Liver (tissue), 9 donors: Measurements from ENCODE around the gene PSMA5. TPM values are rescaled to one million over a fixed set of nuclear protein-coding genes. Genes with fewer than 3 reads are reported as not detected.
A peak's percentile ranks its signal among the peaks of the same experiment; 100 is the strongest.

ENCODE experiments used
- DNase-seq: peaks from one replicate; pipeline ENCODE4 v3.0.0-alpha.2; 2017; ENCODE audit warnings: low spot score
- H3K27ac ChIP-seq, 2 donors: one replicate each; pipeline ENCODE4 v1.7.0; 2013; ENCODE audit warnings: inconsistent platforms in 2 of 2, low read length in 2 of 2, control low read depth in 1 of 2, low read depth in 1 of 2, mild to moderate bottlenecking in 1 of 2
- H3K27me3 ChIP-seq, 4 donors: one replicate each; pipeline versions ENCODE4 v1.6.1 to v1.7.0; 2013; ENCODE audit warnings: low read length in 3 of 4, inconsistent platforms in 1 of 4, mild to moderate bottlenecking in 1 of 4, moderate library complexity in 1 of 4; ENCODE audit not compliant: control insufficient read depth in 4 of 4, insufficient read depth in 4 of 4
- H3K36me3 ChIP-seq, 4 donors: one replicate each; pipeline versions ENCODE4 v1.6.1 to v1.7.0; 2013; ENCODE audit warnings: low read length in 3 of 4, mild to moderate bottlenecking in 3 of 4, low read depth in 1 of 4, moderate library complexity in 1 of 4; ENCODE audit not compliant: control insufficient read depth in 4 of 4, insufficient read depth in 3 of 4
- H3K4me1 ChIP-seq, 4 donors: one replicate each; pipeline versions ENCODE4 v1.6.1 to v1.7.0; 2013; ENCODE audit warnings: low read length in 3 of 4, mild to moderate bottlenecking in 3 of 4, moderate library complexity in 1 of 4; ENCODE audit not compliant: control insufficient read depth in 4 of 4, insufficient read depth in 4 of 4
- H3K4me3 ChIP-seq, 3 donors: one replicate each; pipeline versions ENCODE4 v1.6.1 to v1.7.0; 2013; ENCODE audit warnings: low read length in 3 of 3, control low read depth in 1 of 3, low read depth in 1 of 3, mild to moderate bottlenecking in 1 of 3
- H3K9ac ChIP-seq, 2 donors: one replicate each; pipeline ENCODE4 v1.7.0; 2013; ENCODE audit warnings: low read length in 2 of 2, mild to moderate bottlenecking in 2 of 2, moderate library complexity in 2 of 2, control low read depth in 1 of 2, low read depth in 1 of 2
- H3K9me3 ChIP-seq, 4 donors: one replicate each; pipeline versions ENCODE4 v1.6.1 to v1.7.0; 2013; ENCODE audit warnings: low read length in 3 of 4; ENCODE audit not compliant: control insufficient read depth in 4 of 4
- EGR1 ChIP-seq, 2 donors: IDR thresholded peaks; 2 replicates each; pipeline ENCODE4 v1.6.1; 2016 to 2018; ENCODE audit warnings: antibody characterized with exemption in 2 of 2, low read depth in 2 of 2
- FOXA1 ChIP-seq: IDR thresholded peaks from 2 replicates; pipeline ENCODE4 v1.6.1; 2016; ENCODE audit warnings: antibody characterized with exemption
- FOXA2 ChIP-seq: IDR thresholded peaks from 2 replicates; pipeline ENCODE4 v1.6.1; 2016; ENCODE audit warnings: antibody characterized with exemption
- GABPA ChIP-seq, 2 donors: IDR thresholded peaks in 1 of 2; conservative IDR thresholded peaks in 1 of 2; 2 replicates each; pipeline ENCODE4 v1.6.1; 2016; ENCODE audit warnings: antibody characterized with exemption in 2 of 2, mild to moderate bottlenecking in 1 of 2, moderate library complexity in 1 of 2
- HNF4A ChIP-seq, 2 donors: conservative IDR thresholded peaks; 2 replicates each; pipeline ENCODE4 v1.6.1; 2016; ENCODE audit warnings: antibody characterized with exemption in 2 of 2, mild to moderate bottlenecking in 2 of 2
- HNF4G ChIP-seq: IDR thresholded peaks from 2 replicates; pipeline ENCODE4 v1.6.1; 2016; ENCODE audit warnings: antibody characterized with exemption
- JUND ChIP-seq, 2 donors: IDR thresholded peaks; 2 replicates each; pipeline ENCODE4 v1.6.1; 2016; ENCODE audit warnings: antibody characterized with exemption in 2 of 2
- NR2F2 ChIP-seq: IDR thresholded peaks from 2 replicates; pipeline ENCODE4 v1.6.1; 2016; ENCODE audit warnings: antibody characterized with exemption
- RAD21 ChIP-seq, 2 donors: IDR thresholded peaks; 2 replicates each; pipeline ENCODE4 v1.6.1; 2016; ENCODE audit warnings: antibody characterized with exemption in 2 of 2, mild to moderate bottlenecking in 2 of 2
- RXRA ChIP-seq, 2 donors: IDR thresholded peaks; 2 replicates each; pipeline ENCODE4 v1.6.1; 2017 to 2018; ENCODE audit warnings: antibody characterized with exemption in 2 of 2, mild to moderate bottlenecking in 1 of 2
- SP1 ChIP-seq: IDR thresholded peaks from 2 replicates; pipeline ENCODE4 v1.6.1; 2018; ENCODE audit warnings: antibody characterized with exemption, mild to moderate bottlenecking
- TAF1 ChIP-seq: conservative IDR thresholded peaks from 2 replicates; pipeline ENCODE4 v1.6.1; 2016; ENCODE audit warnings: antibody characterized with exemption, mild to moderate bottlenecking
- YY1 ChIP-seq: IDR thresholded peaks from 2 replicates; pipeline ENCODE4 v1.6.1; 2016; ENCODE audit warnings: antibody characterized with exemption, mild to moderate bottlenecking
- WGBS: extraction: QIAGEN DNeasy Blood & Tissue Kit; methylation state at CpG from one replicate; pipeline ENCODE4 v1.1.7; 2013; 5-methylcytosine and 5-hydroxymethylcytosine counted together
- polyA plus RNA-seq, 2 donors: library from polyadenylated mRNA; stranded (reverse) in 1 of 2; unstranded in 1 of 2; fragments of 200-250 nt in 1 of 2; fragments of >200 nt in 1 of 2; fragmentation: Nextera tagmentation in 1 of 2; extraction: Ambion mirVana in 1 of 2; gene quantifications; one replicate each; pipeline versions ENCODE4 v1.2.1 to v1.2.3, GENCODE V29; 2013 to 2015
- total RNA-seq, 2 donors: library from RNA; depleted of rRNA; stranded (reverse); fragments of >200 nt; gene quantifications; one replicate each; pipeline ENCODE4 v1.2.3, GENCODE V29; 2014
- TF ChIP-seq, protein P1 (sequence below): IDR thresholded peaks from 2 replicates; pipeline ENCODE4 v1.6.1; 2016; ENCODE audit warnings: antibody characterized with exemption
- TF ChIP-seq, protein P2 (sequence below): IDR thresholded peaks from 2 replicates; pipeline ENCODE4 v1.6.1; 2016; ENCODE audit warnings: antibody characterized with exemption
- TF ChIP-seq, protein P3 (sequence below): fragments of 150-350 bp; IDR thresholded peaks from 2 replicates; pipeline ENCODE4 v1.5.1; 2017; ENCODE audit warnings: improper control_type of control experiment, low read depth, low read length; ENCODE audit not compliant: missing input control
- TF ChIP-seq, protein P4 (sequence below): IDR thresholded peaks from 2 replicates; pipeline ENCODE4 v1.6.1; 2016; ENCODE audit warnings: antibody characterized with exemption, mild to moderate bottlenecking
- TF ChIP-seq, protein P5 (sequence below): IDR thresholded peaks from 2 replicates; pipeline ENCODE4 v1.6.1; 2016; ENCODE audit warnings: antibody characterized with exemption
- donor health status: healthy.
- donor health status: healthy.
- donor health status: healthy.
- donor health status: healthy.
- donor health status: healthy.

The PSMA5 gene
- total and polyA plus RNA-seq, 4 donors: 26.3 to 88.6 (median 67.9) TPM

DNA sequence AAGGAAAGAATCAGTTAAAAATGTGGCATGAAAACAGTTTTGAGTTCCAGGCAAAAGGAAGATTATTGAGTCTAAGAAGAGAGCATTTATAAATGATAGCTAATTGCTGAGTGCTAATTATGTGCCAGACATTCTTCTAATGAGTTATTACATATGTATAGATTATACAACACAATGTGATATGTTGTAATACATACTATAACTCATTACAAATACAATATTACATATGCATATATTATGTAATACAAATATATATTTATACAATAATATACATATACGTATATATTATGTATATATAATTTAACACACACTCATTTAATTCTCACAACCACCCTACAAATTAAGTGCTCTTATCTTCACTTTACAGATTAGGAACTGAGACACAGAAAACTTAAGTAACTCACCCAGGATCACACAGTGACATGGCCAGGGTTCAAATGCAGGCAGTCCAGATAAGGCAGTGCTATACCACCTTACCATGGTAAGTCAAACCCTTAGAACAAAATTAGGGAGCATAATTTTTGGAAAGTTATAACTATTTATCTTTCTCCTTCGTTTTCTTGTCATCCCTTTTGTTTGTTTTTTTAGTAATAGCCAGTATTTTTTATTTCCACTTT lies 32.5 kb downstream of the PSMA5 start:
- H3K4me3 ChIP-seq: no peak overlapping the region
- no peaks in the 10 kb centered on the region for H3K36me3 ChIP-seq
- DNase-seq: no peak
- H3K4me1 ChIP-seq: peaks cover 5 to 23% (median 13%) of the 10 kb centered on the region in 4 donors
- no peak overlapping the region for H3K9ac ChIP-seq
- WGBS: 70% methylated on average over 2 of the region's 2 CpGs
- TF ChIP-seq NR2F2 (no peak), FOXA1 (no peak), FOXA2 (no peak)
- TF ChIP-seq, protein P1, sequence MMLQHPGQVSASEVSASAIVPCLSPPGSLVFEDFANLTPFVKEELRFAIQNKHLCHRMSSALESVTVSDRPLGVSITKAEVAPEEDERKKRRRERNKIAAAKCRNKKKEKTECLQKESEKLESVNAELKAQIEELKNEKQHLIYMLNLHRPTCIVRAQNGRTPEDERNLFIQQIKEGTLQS: no peak
- TF ChIP-seq, protein P2, sequence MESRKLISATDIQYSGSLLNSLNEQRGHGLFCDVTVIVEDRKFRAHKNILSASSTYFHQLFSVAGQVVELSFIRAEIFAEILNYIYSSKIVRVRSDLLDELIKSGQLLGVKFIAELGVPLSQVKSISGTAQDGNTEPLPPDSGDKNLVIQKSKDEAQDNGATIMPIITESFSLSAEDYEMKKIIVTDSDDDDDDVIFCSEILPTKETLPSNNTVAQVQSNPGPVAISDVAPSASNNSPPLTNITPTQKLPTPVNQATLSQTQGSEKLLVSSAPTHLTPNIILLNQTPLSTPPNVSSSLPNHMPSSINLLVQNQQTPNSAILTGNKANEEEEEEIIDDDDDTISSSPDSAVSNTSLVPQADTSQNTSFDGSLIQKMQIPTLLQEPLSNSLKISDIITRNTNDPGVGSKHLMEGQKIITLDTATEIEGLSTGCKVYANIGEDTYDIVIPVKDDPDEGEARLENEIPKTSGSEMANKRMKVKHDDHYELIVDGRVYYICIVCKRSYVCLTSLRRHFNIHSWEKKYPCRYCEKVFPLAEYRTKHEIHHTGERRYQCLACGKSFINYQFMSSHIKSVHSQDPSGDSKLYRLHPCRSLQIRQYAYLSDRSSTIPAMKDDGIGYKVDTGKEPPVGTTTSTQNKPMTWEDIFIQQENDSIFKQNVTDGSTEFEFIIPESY: no peak
- H3K27me3 ChIP-seq: no peaks in the 10 kb centered on the region
- H3K9me3 ChIP-seq: no peaks in the 10 kb centered on the region
- H3K27ac ChIP-seq: peak overlapping the region in 1 of 2 donors; percentile 35

DNA sequence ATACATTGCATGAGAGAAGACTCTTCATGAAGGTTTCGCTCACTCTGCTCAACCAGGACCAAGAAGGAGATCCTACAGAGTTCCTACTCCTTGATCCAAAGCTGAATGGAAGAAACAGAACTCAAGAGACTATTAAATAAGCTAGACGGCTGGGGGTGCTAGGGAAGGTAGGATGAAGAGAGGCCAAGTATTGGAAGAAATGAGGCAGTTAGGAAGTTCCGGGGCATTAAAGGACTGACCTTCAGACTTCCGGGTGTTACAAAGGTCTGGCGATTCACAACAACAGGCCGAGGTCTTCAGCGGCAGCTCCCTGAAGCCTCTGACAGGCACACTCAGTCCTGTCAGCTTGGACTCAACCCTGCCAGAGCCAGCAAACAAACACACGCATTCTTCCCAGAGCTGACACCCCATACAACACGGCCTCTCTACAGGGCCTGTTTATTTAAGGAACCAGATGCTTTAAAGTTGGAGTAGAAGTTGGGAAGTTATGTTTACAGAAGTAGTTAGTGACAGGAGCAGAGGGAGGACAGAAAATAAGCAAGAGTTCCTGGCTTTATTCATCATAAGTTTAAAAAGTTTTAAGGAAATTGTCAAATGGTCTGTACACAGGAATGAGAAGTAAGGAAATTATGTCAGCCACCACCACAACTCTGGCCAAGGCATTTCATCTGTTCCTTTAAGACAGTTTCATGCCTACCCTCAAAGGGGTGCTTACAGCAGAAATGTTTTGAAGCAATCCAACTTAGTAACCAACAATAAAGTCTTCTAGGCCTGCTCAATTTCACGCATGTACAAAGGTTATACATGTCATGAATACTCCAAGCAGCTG lies 33.2 kb downstream of the PSMA5 start:
- Histone ChIP-seq H3K27ac (peak overlapping the region; percentile 27 to 35), H3K4me1 (peaks cover 1 to 17% (median 10%) of the 10 kb centered on the region in 4 donors), H3K9me3 (no peaks in the 10 kb centered on the region), H3K4me3 (no peak overlapping the region), H3K27me3 (no peaks in the 10 kb centered on the region), H3K36me3 (no peaks in the 10 kb centered on the region), H3K9ac (no peak overlapping the region)
- peak; percentile 81 for TF ChIP-seq NR2F2
- peak; percentile 29 for TF ChIP-seq FOXA2
- peak; percentile 29 to 40 for TF ChIP-seq RXRA (IDR thresholded peaks at IDR 0.05)
- no peak for TF ChIP-seq EGR1 (IDR thresholded peaks at IDR 0.05; ENCODE audit: low read depth in 2 of 2)
- TF ChIP-seq JUND (IDR thresholded peaks at IDR 0.05): no peak
- no peak for TF ChIP-seq YY1
- no peak for TF ChIP-seq HNF4G
- TF ChIP-seq, protein P1: no peak
- TF ChIP-seq FOXA1: no peak
- TF ChIP-seq, protein P3, sequence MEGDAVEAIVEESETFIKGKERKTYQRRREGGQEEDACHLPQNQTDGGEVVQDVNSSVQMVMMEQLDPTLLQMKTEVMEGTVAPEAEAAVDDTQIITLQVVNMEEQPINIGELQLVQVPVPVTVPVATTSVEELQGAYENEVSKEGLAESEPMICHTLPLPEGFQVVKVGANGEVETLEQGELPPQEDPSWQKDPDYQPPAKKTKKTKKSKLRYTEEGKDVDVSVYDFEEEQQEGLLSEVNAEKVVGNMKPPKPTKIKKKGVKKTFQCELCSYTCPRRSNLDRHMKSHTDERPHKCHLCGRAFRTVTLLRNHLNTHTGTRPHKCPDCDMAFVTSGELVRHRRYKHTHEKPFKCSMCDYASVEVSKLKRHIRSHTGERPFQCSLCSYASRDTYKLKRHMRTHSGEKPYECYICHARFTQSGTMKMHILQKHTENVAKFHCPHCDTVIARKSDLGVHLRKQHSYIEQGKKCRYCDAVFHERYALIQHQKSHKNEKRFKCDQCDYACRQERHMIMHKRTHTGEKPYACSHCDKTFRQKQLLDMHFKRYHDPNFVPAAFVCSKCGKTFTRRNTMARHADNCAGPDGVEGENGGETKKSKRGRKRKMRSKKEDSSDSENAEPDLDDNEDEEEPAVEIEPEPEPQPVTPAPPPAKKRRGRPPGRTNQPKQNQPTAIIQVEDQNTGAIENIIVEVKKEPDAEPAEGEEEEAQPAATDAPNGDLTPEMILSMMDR: no peak
- TF ChIP-seq, protein P4, sequence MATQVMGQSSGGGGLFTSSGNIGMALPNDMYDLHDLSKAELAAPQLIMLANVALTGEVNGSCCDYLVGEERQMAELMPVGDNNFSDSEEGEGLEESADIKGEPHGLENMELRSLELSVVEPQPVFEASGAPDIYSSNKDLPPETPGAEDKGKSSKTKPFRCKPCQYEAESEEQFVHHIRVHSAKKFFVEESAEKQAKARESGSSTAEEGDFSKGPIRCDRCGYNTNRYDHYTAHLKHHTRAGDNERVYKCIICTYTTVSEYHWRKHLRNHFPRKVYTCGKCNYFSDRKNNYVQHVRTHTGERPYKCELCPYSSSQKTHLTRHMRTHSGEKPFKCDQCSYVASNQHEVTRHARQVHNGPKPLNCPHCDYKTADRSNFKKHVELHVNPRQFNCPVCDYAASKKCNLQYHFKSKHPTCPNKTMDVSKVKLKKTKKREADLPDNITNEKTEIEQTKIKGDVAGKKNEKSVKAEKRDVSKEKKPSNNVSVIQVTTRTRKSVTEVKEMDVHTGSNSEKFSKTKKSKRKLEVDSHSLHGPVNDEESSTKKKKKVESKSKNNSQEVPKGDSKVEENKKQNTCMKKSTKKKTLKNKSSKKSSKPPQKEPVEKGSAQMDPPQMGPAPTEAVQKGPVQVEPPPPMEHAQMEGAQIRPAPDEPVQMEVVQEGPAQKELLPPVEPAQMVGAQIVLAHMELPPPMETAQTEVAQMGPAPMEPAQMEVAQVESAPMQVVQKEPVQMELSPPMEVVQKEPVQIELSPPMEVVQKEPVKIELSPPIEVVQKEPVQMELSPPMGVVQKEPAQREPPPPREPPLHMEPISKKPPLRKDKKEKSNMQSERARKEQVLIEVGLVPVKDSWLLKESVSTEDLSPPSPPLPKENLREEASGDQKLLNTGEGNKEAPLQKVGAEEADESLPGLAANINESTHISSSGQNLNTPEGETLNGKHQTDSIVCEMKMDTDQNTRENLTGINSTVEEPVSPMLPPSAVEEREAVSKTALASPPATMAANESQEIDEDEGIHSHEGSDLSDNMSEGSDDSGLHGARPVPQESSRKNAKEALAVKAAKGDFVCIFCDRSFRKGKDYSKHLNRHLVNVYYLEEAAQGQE: no peak
- TF ChIP-seq TAF1: no peak
- peak in 1 of 2 donors; percentile 46 for TF ChIP-seq RAD21 (IDR thresholded peaks at IDR 0.05)
- peak; percentile 37 to 75 for TF ChIP-seq HNF4A (conservative IDR thresholded peaks at IDR 0.05)
- peak; percentile 64 for TF ChIP-seq SP1
- TF ChIP-seq, protein P5, sequence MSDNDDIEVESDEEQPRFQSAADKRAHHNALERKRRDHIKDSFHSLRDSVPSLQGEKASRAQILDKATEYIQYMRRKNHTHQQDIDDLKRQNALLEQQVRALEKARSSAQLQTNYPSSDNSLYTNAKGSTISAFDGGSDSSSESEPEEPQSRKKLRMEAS: no peak
- TF ChIP-seq GABPA (IDR thresholded peaks at IDR 0.05 in 1 of 2, conservative IDR thresholded peaks at IDR 0.05 in 1 of 2): peak; percentile 53 to 73
- TF ChIP-seq, protein P2: no peak
- WGBS: 30% methylated on average over 10 of the region's 10 CpGs
- peak; percentile 47 for DNase-seq
